SIG-M5 treated with dmso at 0.1 percent for 504 hours (cell line): Measurements from ENCODE around the gene LIMK1.
"Not testable (repeated sequence)": the region's sequence is repeated elsewhere in the genome, so short reads cannot be mapped to it uniquely, and the experiment has no call there.

Experiments
- DNase-seq: peaks from one replicate; lab custom pipeline; 2025; ENCODE audit not compliant: unreplicated experiment; lab: John Stamatoyannopoulos, UW

The LIMK1 gene

DNA sequence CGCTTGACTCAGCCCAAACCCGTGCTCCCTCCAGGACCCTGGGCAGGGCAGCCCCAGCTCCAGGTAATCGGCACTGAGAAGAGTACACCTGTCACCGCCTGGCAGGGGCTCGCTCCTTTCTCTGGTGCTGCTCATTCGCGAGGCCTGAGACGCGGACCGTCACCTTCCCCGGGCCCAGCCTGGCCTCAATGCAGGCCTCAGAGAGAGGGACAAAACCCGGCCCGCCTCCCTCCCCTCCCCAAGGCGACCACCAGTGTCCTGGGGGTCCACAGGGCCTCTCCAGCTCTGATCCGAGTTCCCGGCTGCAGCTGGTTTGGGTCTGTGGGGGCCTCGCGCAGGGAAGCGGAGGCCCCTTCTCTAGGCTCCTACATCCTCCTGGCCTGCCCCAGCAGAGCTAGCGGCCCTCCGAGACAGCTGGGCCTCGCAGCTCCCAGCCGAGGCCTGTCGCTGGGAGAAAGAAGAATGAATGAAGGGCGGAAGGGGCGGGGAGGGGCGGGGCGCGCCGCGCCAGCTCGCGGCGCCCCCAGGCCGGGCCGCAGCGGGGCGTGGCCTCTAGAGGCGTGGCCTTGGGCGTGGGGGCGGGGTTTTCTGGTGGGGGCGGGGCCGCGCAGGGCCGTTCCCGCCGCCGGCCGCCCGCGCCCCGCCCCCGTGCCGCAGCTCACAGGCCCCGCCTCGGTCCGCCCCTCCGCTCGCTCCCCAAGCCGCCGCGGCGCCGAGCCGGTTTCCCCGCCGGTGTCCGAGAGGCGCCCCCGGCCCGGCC is at the start of gene LIMK1:
Gene LIMK1 (plus strand): TSS at position 688 of the 760 bp plus-strand sequence. CDS start 187 bp downstream, outside the sequence.
- peak; percentile 80 for DNase-seq

DNA sequence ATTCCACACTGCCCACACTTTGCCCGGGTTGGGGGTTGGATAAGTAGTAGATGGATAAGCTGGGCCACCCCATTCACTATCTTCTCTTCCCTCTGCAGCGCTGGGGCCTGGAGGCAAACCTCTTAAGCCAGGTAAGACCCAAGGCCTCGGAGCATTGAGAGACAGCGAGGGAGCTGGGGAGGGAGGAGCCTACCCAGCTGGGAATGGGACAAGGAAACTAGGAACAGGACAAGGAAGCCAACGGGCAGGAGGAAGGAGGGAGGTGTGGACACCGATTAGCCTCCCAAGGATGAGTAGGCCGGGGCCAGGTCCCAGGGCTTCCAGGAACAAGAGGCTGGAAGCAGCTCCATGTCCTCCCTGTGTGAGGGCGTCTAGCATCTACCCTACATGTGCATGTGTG is 46.0 kb upstream of the LIMK1 start:
- no peak for DNase-seq

DNA sequence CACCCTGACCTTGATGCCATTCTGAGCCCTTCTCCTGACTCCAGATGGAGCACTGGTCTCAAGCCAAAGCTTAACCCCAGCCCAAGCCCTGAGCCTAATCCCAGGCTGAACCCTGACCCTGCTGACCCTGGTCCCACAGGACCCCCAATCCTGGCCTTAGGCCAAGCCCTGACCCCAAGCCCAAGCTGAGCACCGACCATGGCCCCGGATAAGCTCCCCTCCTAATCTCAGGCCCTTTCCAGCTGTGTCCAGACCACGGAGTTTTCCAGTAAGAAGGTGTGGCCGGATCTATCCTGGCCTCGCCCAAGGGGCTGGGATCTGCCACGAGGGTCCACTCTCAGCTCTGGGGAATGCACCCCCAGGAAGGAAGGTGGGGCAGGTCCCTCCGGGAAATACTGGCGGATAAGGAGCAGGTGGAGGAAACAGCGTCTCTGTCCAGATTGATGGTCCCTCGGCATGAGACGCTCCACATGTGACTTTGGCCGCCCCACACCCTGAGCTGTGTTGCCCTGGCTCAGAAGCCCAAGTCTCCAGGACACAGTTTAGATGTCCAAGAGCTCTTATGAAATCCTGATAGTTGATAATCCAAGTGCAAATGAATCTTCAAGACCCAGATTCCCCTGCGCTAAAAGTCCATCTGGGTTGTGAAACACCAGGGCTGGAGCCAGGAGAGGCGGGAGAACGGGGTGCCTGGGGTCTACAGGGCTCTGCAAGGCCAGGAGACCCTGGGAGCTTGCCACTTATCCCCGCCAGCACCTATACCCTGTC is 45.2 kb upstream of the LIMK1 start:
- no peak for DNase-seq

DNA sequence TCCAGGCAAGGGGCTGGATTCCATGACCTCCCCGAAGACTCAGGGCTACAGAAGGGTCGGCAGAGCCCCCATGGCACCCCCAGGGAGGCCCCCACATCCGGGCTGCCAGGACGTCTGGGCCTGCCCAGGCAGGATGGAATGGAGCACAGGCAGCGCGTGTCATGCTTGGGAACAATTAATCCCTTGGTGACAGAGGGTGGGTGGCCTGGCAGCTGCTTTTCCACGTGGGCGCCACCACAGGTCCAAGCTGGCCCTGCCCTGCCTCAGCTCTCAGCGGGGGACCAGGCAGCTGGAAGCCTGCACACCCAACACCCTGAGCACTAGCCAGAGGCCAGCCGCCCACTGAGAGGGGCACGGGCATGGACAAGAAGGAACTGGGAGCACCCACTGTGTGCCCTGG is 44.3 kb upstream of the LIMK1 start:
- no peak for DNase-seq

DNA sequence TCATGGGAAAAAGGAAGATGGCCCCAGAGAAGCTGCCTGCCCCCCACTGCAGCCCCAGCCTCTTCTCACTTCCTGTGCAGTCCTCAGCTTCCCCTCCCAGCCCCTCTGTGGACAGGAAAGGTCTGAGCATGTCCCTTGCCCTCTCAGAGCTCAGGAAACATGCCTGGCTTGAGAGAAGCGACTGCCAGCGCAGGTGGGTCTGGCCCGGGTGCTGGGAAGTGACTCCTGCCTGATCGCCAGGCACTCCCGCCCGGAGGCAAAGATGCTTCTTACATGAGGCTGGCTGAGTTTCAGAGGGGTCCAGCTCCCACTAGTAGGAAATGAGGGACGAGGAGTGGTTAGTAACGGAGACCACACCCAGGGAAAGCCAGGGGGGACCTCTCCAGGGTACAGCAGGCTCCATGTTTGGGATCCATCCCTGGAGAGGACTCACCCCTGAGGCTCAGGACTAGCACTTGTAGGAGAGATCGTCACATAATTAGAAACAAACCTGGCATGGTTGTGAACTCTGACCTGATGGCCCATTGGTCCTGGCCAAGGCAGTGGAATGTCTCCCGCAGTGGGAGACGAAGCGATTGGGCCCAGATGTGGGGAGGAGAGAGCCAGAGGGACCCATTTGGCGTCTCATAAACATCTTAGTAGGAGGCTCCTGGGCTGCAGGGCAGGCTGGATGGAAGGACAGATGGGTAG is 43.4 kb upstream of the LIMK1 start:
- no peak for DNase-seq

DNA sequence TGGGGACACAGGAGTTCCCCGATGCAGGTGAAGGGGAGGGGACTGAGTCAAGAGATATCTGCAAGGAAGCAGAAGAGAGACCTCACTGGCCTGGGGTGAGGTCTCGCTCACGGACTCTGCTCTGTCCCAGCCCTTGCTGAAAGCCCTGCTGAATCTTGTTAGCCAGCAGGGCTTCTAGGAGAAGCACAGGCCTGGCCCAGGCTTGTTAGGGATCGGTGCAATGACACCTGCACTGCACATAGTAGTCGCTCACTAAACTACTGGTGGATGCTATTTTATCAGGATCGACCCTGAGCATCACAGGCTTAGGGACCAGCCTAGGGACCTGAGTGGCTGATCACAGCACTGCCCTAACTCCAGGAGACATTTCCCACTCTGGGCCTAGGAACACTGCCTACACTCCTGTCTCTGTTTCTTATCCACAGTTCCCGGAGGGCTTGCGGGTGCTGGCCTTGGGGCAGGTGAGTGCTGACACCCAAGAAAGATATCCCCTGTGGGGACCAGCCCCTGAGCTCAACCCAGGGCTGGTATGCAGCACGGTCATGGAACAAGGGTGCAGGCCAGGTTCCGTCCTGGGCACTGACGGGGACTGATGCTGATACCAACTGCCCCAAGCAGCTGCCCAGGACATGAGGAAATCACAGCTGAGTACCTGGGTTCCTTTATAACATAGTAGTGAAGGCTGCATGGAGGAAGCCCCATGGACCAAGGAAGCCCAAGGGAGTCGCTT is 42.6 kb upstream of the LIMK1 start:
- DNase-seq, result no peak

DNA sequence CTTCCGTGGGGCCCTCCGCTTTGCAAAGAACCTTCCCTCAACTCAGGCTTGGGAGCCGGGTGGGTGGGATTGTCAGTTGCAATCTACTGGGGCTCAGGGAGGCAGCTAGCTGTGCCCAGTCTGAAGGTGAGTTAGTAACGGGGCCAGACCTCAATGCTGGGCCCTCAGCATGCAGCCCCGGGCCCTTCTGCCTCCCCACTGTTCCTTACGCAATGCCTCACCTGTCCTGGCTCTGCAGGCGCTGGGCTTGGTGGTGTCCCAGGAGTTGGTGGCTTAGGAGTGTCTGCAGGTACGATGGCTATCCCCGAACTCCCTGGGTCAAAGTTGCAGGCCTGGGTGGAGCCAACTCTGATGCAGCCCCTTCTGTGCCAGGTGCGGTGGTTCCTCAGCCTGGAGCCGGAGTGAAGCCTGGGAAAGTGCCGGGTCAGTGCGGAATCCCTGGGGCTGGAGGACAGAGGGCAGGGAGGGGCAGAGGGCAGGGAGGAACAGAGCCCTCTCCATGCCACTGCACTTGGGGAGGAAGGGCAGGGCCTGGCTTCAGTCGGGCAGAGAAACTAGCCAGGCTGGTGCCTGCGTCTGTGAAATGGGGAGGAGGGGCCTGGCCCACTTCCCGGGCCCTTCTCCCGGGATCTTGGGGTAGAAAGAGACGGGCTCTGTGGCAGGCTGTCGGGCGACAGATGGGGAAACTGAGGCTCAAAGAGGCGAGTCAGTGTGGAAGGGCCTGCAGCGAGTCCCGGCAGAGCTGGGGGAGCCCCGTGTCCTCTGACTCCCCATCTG is 40.7 kb upstream of the LIMK1 start:
- DNase-seq, result no peak

DNA sequence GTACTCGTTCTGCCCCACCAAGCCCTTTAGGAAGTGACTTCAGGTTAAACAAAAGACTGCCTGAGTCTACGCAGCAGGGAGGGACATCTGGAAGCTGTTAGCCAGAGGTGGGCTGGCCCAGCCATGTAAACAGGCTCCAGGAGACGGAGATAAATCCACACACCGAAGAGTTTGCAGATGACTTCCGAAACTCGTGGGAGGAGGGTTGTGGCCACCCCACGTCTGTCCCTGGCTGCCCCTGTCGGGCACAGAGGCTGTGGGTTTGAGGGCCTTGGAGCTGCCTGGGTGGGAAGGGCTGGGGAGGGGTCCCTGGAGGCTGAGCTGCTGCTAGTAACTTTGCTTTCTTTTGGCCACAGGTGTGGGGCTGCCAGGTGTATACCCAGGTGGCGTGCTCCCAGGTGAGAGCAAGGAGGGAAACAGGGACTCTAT is 40.1 kb upstream of the LIMK1 start:
- DNase-seq, result no peak

DNA sequence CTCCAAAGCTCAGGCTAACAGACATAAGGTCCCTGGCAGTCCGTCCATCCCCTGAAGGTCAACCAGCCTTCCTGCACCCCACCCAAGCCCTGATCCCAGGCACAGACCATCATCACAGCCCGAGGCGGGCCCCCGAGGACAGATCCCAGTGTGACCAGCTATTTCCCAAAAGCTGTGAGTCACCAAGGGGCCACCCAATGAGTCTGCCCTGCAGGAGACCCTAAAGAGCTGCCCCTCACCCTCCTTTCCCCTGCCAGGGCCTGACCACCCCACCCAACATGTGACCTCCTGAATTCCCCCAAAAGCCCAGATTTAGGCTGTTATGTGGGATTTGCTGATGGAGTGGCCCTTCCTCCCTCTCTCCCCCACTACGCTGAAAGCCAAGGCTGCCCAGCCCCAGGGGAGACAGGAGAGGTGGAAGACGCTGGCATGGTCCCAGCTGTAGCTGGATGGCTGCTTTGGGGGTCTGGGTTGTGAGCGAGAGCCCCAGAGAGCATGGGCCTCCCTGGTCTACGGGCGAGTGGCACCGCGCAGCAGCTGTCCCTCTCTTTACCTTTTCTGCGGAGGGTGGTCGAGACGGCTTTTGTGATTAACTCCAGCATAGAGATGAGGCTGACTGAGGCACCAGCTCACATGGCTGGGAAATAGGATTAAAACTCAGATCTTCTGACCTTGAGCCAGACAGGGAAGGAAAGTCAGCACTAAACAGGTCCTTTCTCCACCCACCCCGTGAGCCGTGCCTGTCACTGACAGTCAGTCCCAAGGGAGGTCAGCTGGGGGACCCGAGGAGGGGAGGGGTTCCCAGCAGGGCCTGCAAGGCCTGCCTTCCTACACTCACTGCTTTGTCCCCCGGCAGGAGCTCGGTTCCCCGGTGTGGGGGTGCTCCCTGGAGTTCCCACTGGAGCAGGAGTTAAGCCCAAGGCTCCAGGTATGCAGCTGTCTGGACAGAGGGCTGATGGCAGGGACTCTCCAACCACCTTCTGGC is 38.9 kb upstream of the LIMK1 start:
- no peak for DNase-seq

DNA sequence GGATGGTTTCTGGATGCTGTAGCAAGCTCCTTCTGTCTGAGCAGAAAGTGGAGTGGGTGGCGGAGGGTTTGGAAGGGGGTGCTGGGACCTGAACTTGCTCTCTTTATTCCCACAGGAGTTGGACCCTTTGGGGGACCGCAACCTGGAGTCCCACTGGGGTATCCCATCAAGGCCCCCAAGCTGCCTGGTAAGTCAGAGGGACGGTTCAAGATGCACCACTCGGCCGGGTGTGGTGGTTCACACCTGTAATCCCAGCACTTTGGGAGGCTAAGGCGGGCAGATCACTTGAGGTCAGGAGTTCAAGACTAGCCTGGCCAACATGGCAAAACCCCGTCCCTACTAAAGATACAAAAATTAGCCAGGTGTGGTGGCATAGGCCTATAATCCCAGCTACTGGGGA is 37.0 kb upstream of the LIMK1 start:
- DNase-seq, result not testable (repeated sequence)

DNA sequence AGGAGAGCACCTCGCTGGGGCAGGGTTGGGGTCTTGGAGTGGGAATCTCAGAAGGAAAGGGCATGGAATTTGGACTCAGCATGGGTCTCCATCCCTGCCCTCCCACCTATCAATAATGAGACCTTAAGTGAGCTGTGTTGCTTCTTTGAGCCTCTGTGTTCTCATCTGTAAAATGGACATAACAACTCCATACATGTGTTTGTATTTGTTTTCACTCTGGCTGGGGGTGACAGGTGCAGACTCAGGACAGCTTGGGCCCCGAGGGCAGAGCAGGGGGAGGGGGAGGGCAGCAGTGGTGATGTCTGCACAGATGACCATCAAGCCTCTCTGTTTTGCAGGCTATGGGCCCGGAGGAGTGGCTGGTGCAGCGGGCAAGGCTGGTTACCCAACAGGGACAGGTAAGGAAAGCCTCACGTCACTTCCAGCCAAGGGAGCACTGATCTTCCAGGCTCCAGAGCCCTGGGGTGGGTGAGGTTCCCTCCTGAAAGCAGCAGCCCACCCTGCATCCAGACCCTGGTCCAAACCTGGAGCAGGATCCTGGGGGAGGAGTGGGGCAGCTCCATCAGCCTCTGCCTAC is 35.7 kb upstream of the LIMK1 start:
- no peak for DNase-seq

DNA sequence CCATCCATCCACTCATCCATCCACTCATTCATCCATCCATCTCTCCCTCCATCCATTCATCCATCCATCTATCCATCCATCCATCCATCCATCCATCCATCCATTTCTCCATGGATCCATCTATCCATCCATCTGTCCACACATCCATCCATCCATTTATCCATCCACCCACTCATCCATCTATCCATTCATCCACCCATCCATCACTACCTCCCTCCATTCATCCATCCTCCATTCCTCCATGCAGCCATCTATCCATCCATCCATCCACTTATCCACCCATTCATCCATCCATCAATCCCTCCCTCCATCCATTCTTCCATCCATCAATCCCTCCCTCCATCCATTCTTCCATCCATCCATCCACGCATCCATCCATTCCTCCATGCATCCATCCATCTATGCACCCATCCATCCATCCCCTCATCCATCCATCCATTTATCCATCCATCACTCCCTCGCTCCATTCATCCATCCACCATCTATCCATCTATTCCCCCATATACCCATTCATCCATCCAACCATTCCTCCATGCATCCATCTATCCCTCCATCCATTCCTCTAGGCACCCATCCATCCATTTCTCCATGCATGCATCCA is 34.5 kb upstream of the LIMK1 start:
- DNase-seq, result no peak

DNA sequence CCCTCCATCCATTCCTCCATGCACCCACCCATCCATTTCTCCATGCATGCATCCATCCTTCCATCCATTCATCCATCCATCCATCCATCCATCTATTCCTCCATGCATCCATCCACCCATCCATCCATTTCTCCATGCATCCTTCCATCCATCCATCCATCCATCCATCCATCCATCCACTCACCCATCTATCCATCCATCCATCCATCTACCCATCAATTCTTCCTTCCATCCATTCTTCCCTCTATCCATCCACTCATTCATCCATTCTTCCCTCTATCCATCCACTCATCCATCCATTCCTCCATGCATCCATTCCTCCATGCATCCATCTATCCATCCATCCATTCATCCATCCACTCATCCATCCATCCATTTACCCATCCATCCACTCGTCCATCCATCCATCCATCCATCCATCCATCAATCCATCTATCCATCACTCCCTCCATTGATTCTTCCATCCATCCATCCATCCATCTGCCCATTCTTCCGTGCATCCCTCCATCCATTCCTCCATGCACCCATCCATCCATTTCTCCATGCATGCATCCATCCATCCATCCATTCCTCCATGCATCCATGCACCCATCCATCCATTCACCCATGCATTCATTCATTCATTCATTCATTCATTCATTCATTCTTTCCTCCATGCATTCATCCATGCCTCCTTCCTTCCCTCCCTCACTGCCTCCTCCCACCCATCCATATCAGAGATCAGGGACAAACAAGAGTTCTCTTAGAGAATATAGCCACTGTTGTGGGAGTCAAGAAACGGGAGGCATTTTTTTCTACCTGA is 33.4 kb upstream of the LIMK1 start:
- no peak for DNase-seq

DNA sequence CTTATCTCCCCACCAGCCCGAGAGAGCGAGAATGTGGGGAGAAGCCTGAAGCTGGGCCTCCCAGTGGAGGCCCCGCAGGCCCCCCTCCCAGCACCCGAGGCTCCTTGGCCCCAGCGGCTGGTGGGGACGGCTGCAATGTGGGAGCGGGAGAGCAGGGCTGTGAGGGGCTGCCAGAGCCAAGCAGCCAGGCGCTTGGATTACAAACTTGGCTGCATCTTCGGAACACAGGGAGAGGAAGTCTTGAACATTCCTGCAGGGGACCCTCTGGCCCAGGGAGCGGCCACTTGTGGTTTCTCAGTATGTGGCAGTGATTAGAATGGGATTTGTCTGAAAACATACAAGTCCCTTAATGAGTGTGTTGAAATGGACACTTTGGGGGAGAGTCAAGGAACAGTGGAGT is 32.4 kb upstream of the LIMK1 start:
- DNase-seq, result no peak

DNA sequence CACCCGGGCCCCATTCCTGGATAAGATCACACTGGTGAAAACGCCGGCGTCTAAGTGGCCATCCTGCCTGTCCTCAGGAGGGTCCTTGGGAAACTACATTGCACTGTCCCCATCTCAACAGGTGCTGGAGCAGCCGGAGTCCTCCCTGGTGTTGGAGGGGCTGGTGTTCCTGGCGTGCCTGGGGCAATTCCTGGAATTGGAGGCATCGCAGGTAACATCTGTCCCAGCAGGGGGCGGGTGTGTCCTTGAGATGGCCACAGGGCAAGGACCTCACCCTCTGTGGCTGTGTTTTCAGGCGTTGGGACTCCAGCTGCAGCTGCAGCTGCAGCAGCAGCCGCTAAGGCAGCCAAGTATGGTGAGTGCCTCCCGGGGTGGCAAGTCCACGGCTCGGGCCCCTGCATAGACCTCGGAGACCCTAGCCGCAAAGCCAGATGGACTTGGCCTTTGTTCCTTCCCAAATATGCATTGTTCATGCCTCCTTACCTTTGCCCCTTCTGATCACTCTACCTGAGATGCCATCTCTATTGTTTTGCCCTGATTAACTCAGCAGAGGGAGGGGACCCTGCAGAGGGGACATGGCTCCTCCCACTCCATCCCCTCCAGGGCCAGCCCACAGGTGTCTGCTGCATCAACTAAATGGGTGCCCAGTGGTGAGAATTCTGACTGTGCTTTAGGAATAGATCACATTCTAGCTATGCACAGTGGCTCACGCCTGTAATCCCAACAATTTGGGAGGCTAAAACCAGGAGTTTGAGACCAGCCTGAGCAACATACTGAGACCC is 31.8 kb upstream of the LIMK1 start:
- DNase-seq, result no peak

DNA sequence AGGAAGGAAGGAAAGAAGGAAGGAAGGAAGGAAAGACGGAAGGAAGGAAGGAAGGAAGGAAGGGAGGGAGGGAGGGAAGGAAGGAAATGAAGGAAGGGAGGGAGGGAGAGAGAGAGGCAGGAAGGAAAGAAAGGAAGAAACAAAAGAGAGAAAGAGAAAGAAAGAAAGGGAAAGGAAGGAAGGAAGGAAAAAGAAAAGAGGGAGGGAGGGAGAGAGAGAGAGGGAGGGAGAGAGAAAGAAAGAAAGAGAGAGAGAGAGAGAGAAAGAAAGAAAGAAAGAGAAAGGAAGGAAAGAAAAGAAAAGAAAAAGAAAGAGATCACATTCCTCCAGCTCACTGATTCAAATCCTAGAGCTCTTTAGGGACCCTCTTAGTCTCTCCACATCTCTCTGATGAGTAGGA is 31.0 kb upstream of the LIMK1 start:
- DNase-seq, result no peak
